Measurements from ENCODE around the gene MTOR. TPM values are rescaled to one million over a fixed set of nuclear protein-coding genes. Genes with fewer than 3 reads are reported as not detected.
"Not testable (repeated sequence)": the region's sequence is repeated elsewhere in the genome, so short reads cannot be mapped to it uniquely, and the experiment has no call there.

The MTOR gene
- 50.2 and 54.7 TPM in 2 replicates for total RNA-seq
- polyA plus RNA-seq (2012): 36.6 TPM

- peak; percentile 100 for DNase-seq (ENCODE audit: low read depth)
These were observed at the start of gene MTOR for GRCh38 chr1:11262171-11263049. Gene MTOR, minus strand, starts transcription at chr1:11262551. Its CDS starts 3,142 bp downstream, at chr1:11259409.

GRCh38 chr1:11309385-11309784 lies 47.0 kb upstream of the MTOR start:
- DNase-seq (ENCODE audit: low read depth): no peak

- no peak for DNase-seq (ENCODE audit: low read depth)
These were observed 46.4 kb upstream of the MTOR start for GRCh38 chr1:11308699-11309224.

DNA sequence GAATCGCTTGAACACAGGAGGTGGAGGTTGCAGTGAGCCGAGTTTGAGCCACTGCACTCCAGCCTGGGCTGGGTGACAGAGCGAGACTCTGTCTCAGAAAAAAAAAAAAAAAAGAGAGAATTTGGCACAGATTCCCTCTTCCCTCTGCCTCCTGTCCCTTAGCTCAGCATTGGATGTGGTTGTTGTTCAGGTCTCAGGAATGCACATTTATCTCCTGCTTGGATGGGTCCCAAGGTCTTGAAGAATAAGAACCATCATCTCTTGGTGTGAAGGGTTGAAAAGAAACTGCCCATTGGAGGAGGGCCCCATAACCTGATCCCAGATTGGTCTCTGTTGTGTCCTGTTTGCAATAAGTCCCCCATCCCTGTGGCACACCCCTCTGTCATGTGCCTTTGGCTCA lies 45.5 kb upstream of the MTOR start:
- DNase-seq (ENCODE audit: low read depth): no peak

- not testable (repeated sequence) for DNase-seq (ENCODE audit: low read depth)
These were observed 43.2 kb upstream of the MTOR start for GRCh38 chr1:11305516-11305915.

DNA sequence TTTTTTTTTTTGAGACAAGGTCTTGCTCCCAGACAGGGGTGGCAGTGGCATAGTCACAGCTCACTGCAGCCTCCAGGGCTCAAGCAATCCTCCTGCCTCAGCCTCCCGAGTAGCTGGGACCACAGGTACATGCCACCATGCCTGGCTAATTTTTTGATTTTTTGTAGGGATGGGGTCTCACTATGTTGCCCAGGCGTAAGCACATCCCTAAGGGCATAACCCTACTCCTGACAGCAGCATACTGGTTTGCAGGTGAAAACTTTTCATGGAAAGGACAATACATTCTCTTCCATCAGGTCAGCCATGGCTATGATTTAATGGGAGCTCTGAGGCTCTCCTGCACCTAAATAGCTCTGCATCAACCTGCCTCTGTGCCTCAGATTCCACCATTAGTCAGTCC lies 40.0 kb upstream of the MTOR start:
- DNase-seq (ENCODE audit: low read depth): no peak

- DNase-seq (ENCODE audit: low read depth): no peak
These were observed 39.2 kb upstream of the MTOR start for GRCh38 chr1:11301601-11302000.

DNA sequence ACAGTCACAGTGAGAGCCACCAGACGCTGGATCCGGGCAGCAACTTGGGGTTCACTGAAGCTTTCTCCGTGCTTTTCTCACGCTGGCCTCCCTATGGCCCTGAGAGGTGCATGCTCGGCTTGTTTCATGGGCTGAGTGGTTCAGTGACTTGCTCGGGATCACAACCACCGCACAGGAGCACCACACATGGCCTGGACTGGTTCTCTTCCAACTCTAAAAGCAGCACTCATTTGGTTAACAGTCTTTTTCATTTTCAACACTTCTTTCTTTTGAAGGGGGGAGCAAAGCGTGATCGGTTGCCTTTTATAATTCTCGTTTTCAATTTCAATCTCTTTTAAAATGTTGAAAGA lies 36.8 kb upstream of the MTOR start:
- DNase-seq (ENCODE audit: low read depth): no peak

- DNase-seq (ENCODE audit: low read depth): no peak
These were observed 36.3 kb upstream of the MTOR start for GRCh38 chr1:11298390-11299224.

DNA sequence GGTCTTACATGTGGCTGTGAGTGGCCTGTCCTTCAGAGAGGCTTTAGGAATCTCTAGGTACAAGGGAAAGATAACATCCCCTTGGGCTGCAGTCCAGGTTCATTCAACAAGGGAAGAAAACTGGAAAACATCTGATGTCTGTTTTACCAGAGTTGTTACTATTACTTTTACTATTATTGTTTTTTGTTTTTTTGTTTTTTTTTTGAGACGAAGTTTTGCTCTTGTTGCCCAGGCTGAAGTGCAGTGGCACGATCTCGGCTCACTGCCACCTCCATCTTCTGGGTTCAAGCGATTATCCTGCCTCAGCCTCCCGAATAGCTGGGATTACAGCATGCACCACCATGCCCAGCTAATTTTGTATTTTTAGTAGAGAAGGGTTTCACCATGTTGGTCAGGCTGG lies 35.4 kb upstream of the MTOR start:
- DNase-seq (ENCODE audit: low read depth): not testable (repeated sequence)

DNA sequence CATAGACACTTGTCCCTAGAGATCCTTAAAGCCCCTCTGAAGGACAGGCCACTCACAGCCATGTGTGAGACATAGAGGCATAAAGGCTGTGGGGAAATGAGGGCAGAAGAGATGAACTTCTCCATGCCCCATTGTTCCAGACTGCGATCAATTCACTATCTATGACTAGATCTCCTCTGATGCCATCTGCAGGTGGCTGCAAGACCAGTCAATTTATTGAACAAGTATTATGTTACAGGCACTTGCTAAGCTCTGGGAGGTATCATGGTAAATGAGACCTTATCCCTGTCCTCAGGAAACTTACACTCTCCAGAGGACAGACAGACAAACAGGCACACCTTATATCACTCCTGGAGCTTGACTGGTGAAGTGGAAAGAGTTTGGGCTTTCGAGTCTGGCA lies 33.6 kb upstream of the MTOR start:
- DNase-seq (ENCODE audit: low read depth): no peak

DNA sequence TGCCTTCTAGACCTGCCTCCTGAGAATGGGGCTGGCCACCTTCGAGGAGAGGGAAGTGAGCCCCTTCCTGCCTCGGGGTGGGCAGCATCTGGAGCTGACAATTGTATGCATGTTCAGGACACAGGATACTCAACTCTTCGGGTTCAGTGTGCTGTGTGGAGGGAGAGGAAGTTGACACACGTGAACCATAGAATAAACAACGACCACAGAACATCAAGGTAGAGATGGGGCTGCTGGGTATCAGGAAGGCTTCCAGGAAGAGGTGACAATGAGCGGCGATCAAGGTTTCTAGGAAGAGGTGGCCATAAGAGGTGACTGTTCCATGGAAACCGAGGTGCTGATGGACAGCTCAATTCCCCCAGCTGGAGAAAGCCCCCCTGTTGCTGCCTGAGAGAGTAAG lies 32.6 kb upstream of the MTOR start:
- DNase-seq (ENCODE audit: low read depth): no peak

- no peak for DNase-seq (ENCODE audit: low read depth)
These were observed 31.5 kb upstream of the MTOR start for GRCh38 chr1:11293856-11294255.

- peak; percentile 21 for DNase-seq (ENCODE audit: low read depth)
These were observed 28.7 kb upstream of the MTOR start for GRCh38 chr1:11291049-11291448.

DNA sequence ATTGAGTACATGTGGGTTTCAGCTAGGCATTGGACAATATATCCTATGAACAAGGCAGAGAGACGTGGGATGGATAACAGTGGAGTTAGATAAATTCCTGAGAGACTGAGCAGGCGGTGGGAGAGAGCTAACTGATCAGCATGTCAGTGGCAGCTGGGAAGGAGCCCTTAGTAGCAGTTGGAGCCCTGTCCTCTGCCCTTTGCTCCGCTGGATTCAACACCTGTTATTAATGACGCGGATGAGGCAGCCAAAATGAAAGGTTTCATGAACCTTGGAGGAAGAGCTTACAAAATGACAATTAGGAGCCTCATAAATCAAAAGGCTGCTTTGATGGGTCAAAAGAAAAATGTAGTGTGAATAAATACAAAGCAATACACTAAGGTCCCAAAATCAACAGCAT lies 26.7 kb upstream of the MTOR start:
- DNase-seq (ENCODE audit: low read depth): peak; percentile 55

DNA sequence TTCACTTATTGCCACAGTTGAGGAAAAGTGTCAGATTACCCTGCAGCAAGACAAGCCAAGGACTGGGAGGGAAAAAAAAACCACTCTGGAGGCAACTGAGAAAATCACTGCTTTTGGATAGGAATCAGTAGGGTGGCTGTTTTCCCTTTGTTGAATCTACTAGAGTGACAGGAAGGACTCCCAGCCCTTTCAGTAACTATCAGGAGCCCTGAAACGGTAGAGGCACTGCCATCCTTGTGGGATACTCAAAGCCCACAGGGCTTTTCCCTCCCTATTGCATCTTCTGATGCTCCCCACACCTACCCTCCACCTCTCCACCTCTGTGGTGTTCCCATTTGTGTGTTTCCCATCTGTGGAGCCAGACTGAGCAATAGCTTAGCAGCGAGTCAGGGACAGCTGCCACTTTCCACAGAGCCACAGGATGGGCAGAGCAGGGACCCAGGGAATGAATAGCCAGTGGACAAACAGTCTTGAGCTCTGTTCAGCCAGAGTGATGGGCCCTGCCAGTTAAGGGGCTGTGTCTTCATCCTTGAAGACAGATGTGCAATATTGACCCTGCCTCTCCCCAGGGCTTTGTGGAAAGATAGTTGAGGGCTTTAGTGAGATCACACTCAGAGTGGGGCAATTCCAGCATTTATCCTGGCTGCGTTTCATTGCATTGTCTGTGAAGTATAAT lies 24.5 kb upstream of the MTOR start:
- DNase-seq (ENCODE audit: low read depth): peak; percentile 84

GRCh38 chr1:11285883-11286734 lies 23.8 kb upstream of the MTOR start:
- peak; percentile 37 for DNase-seq (ENCODE audit: low read depth)

GRCh38 chr1:11284784-11285183 lies 22.4 kb upstream of the MTOR start:
- no peak for DNase-seq (ENCODE audit: low read depth)

DNA sequence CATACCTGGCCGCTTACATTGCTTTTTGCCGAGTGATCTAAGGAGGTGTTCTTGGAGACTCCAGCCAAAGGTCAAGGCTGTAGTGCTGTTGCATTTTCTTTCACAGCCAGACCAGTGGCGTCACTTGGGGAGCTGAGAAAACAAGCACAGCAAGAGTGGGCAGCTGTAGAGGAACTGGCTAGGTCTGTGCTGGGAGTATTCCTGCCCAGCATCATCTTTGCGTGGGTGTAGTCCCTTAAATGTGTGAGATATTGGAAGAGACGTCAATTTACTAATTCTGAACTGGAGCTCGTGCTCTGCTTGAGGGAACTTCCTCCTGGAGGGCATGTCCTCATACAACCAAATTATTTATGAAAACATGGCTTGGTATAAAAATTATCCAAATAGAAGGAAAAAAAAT lies 20.8 kb upstream of the MTOR start:
- DNase-seq (ENCODE audit: low read depth): no peak

GRCh38 chr1:11281518-11282331 lies 19.4 kb upstream of the MTOR start:
- peak; percentile 80 for DNase-seq (ENCODE audit: low read depth)

All from myocyte (in vitro differentiated cells).